ENCODE results near the gene UNC13C.

Gene UNC13C

GRCh38 chr15:54567408-54568035, 589.3 kb downstream of the UNC13C start:
- DNase-seq (ENCODE audit: low read depth in 2 of 2) = no peak

GRCh38 chr15:54568381-54568780, 590.1 kb downstream of the UNC13C start:
- DNase-seq (ENCODE audit: low read depth in 2 of 2) = no peak

- no peak for DNase-seq (ENCODE audit: low read depth in 2 of 2)
These were observed 593.3 kb downstream of the UNC13C start for GRCh38 chr15:54571576-54571975.

- no peak for DNase-seq (ENCODE audit: low read depth in 2 of 2)
These were observed 597.3 kb downstream of the UNC13C start for GRCh38 chr15:54575586-54575985.

GRCh38 chr15:54576298-54576935, 598.2 kb downstream of the UNC13C start:
- DNase-seq (ENCODE audit: low read depth in 2 of 2) = no peak

GRCh38 chr15:54577476-54578250, 599.4 kb downstream of the UNC13C start:
- DNase-seq (ENCODE audit: low read depth in 2 of 2) = no peak

GRCh38 chr15:54579855-54580254, 601.6 kb downstream of the UNC13C start:
- DNase-seq (ENCODE audit: low read depth in 2 of 2) = no peak

GRCh38 chr15:54580643-54581042, 602.4 kb downstream of the UNC13C start:
- DNase-seq (ENCODE audit: low read depth in 2 of 2) = no peak

- DNase-seq (ENCODE audit: low read depth in 2 of 2) = no peak
These were observed 604.8 kb downstream of the UNC13C start for GRCh38 chr15:54582863-54583643.

- DNase-seq (ENCODE audit: low read depth in 2 of 2) = no peak
These were observed 606.8 kb downstream of the UNC13C start for GRCh38 chr15:54585063-54585462.

- DNase-seq (ENCODE audit: low read depth in 2 of 2) = no peak
These were observed 615.9 kb downstream of the UNC13C start for GRCh38 chr15:54594115-54594514.

GRCh38 chr15:54599386-54599785, 621.1 kb downstream of the UNC13C start:
- no peak for DNase-seq (ENCODE audit: low read depth in 2 of 2)

GRCh38 chr15:54605043-54605442, 626.8 kb downstream of the UNC13C start:
- DNase-seq (ENCODE audit: low read depth in 2 of 2) = no peak

- DNase-seq (ENCODE audit: low read depth in 2 of 2) = no peak
These were observed 627.3 kb downstream of the UNC13C start for GRCh38 chr15:54605556-54605955.

GRCh38 chr15:54608876-54609835, 630.9 kb downstream of the UNC13C start:
- no peak for DNase-seq (ENCODE audit: low read depth in 2 of 2)

- no peak for DNase-seq (ENCODE audit: low read depth in 2 of 2)
These were observed 639.9 kb downstream of the UNC13C start for GRCh38 chr15:54618120-54618519.

GRCh38 chr15:54619180-54619579, 640.9 kb downstream of the UNC13C start:
- no peak for DNase-seq (ENCODE audit: low read depth in 2 of 2)

GRCh38 chr15:54620916-54621315, 642.7 kb downstream of the UNC13C start:
- DNase-seq (ENCODE audit: low read depth in 2 of 2) = no peak

- no peak for DNase-seq (ENCODE audit: low read depth in 2 of 2)
These were observed 657.9 kb downstream of the UNC13C start for GRCh38 chr15:54636147-54636546.

- no peak for DNase-seq (ENCODE audit: low read depth in 2 of 2)
These were observed 660.4 kb downstream of the UNC13C start for GRCh38 chr15:54638666-54639065.

GRCh38 chr15:54640873-54641272, 662.6 kb downstream of the UNC13C start:
- no peak for DNase-seq (ENCODE audit: low read depth in 2 of 2)

All from stimulated activated CD8-positive, alpha-beta memory T cell treated with anti-CD3 and anti-CD28 coated beads, Interleukin-2, amount 100 ng/mL, for 48 hours (primary cell).